HG03565 (cell line): ENCODE measurements around the gene TSPAN9.
"Not testable (repeated sequence)": the region's sequence is repeated elsewhere in the genome, so short reads cannot be mapped to it uniquely, and the experiment has no call there.

Experiments used
- ATAC-seq: cut with Tn5 transposase; IDR thresholded peaks from one replicate; pipeline ENCODE4 v1.9.1; 2021; ENCODE audit warnings: mild to moderate bottlenecking, moderate library complexity; ENCODE audit not compliant: unreplicated experiment

Gene TSPAN9

DNA sequence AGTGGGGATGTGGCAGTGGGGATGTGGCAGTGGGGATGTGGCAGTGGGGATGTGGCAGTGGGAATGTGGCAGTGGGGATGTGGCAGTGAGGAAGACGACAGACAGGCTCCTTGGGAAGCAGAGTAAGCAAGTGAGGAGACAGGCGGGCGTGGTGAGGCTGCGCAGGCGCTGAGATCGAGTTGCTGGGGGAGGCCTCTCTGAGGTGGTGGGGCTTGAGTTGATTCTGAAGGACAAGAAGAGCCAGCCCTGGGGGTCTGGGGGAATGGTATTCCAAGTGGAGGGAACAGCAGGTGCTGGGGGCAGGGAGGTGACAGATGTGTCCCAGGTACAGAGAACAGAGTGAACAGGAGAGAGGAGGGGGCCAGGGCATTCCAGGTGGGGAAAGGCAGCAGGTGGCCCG, 33.8 kb upstream of the TSPAN9 start:
- no peak for ATAC-seq

DNA sequence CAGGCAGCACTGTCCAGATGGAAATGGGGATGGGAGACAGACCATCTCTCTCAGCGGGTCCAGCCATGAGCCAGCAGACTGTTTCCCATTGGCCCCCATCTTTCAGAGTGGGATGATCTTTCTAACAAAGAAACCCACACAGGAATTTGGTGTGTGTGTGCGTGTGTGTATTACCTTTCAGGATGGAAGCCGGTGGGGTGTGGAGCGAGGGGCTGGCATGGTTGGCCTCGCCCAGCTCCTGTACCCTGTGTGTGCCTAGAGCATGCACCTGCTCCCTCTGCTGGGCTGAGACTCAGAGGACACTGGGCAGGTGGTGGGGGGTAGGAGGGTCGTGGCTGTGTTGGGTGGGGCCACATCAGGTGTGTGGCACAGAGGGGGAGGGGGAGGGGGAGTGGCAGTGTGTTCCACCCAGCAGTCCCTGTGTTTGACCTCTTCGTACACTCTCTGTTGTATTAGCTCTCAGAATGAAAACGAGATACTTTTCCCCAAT, 33.0 kb upstream of the TSPAN9 start:
- no peak for ATAC-seq

DNA sequence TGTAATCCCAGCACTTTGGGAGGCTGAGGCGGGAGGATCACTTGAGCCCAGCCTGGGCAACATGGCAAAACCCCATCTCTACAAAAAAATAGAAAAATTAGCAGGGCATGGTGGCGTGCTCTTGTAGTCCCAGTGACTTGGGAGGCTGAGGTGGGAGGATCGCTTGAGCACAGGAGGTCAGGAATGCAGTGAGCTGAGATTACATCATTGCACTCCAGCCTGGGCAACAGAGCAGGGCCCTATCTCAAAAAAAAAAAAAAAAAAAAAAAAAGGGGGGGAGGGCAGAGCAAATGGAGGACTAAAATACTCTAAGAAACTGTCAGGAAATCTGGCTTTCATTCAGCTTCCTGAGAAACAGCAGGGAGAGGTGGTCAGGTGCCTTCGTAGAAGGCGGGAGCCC, 31.7 kb upstream of the TSPAN9 start:
- ATAC-seq, result no peak

DNA sequence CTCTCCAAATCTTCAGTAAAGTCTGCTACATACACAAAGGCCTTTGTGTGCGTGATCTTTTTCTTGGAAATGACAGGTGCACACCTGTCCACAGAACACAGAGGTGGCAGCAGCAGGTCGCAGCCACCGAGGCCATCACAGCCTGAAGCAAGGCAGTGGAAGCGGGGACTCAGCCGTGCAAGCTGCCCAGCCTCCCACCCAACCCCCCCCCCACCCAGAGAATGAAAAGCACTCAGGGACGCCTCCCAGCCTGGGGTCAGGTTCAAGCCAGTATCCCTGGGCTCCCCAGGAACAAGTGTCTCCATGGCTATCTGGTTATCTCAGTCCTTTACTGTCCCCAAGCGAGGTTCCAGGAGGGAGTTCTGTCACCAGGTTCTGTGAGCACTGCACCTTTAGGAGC, 31.2 kb upstream of the TSPAN9 start:
- ATAC-seq, result no peak

DNA sequence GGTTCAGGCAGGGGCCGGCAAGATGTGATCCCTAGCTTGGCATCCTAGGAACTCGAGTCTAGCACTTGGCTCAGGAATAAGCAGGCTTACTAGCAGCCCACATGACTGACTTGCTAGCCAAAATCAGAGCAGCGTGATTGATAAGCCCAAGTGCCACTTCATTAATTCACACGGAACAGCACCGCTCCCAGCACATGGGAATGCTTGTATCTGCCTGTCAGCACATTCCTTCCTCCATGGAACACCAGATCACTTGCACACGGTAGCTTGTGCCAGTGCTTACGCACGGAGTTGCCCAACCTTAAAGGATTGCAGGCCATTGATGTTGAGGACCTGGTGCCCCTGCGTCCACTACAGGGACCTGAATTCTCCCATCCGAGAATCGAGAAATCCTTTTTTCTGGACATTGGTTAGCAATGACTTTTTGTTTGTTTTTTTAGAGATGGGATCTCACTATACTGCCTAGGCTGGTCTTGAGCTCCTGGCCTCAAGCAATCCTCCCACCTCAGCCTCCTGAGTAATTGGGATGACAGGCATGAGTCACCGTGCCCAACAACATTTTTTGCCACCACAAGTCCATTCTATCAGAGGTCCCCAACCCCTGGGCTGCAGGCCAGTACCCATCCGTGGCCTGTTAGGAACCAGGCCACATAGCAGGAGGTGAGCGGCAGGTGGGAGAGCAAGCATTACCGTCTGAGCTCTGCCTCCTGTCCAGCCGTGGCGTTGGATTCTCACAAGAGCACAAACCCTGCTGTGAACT, 30.6 kb upstream of the TSPAN9 start:
- no peak for ATAC-seq

DNA sequence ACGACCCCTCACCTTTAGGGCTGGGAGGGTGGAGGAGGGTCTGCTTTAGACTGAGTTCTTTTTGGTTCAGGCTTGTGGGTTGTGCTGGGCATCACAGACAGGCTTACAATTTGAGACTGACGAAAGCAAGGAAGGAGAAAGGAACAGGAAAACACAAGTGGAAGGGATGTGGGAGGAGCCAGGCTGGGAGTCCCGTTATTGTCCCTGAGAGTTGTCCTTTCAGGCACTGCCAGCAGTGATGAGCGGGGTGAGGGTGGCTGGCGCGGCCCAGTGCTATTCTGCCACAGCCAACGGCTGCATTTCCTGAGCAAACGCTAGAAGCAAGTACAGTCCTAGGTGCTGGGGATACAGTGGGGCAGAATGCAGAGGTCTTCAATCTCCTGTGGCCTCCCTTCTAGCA, 29.2 kb upstream of the TSPAN9 start:
- no peak for ATAC-seq

DNA sequence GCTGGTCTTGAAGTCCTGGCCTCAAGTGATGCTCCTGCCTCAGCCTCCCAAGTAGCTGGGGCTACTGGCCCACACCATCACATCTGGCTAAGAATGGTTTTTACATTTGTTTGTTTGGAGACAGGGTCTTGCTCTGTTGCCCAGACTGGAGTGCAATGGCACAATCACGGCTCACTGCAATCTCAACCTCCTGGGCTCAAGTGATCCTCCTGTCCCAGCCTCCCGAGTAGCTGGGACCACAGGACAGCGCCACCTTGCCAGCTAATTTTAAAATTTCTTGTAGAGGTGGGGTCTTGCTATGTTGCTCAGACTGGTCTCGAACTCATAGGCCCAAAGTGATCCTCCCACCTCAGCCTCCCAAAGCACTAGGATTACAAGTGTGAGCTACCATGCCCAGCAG, 28.6 kb upstream of the TSPAN9 start:
- ATAC-seq, result no peak

DNA sequence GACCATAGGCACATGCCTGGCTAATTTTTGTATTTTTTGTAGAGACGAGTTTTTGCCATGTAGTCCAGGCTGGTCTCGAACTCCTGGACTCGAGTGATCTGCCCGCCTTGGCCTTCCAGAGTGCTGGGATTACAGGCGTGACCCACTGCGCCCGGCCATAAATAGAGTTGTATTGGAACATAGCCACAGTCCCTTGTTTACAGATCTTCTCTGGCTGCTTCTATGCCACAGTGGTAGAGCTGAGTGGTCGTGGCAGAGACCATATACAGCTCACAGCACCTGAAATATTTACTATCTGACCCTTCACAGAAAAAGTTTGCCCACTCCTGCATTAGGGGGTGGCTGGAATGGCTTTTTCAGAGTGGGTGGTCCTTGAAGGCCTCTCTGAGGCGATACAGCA, 28.0 kb upstream of the TSPAN9 start:
- ATAC-seq, result no peak

DNA sequence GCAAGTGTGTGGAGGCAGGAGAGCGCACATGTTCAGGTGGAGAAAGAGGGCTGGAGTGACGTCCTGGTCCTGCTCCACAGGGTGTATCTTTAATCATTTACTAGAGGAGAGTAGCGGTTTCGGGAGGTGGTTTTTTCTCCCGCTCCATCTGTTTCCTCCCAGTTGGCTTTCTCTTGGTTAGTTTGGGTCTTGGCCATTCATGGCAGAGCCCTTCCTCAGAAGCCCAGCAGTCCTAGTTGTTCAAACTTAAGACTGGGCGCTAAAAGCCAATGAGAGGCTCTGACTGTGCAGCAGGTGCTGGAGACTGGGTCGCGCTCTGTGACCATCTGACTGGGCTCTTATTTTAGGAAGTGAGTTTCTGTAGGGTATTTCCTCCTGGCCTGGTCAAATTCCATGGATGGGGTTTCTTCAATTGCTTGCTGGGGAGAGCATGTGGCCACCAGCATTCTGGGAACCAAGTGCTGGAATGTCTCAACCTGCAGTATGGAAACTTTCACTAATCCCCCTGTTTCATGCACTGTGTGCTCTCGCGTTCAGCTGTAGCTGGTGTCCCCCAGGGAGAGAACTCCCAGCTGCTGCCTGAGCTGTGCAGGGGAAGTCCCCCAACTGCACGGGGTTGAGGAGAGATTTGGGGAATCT, 27.4 kb upstream of the TSPAN9 start:
- no peak for ATAC-seq

DNA sequence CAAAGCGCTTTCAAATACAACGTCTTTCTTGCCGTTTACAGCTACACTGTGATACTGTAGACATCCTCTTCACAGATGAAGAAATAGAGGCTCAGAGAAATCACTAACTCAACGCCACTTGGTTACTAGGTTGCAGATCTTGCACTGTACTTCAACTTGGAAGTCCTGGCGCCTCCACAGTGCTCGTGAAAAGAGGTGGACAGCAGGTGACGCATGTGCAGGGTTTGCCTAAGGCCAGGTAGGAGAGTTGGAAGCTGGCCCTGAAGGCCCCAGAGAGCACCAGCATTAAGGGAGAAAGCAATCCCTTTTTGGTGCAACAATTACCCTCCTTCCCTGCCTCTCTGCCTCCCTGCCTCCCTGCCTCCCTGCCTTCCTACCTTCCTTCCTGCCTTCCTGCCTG, 22.8 kb upstream of the TSPAN9 start:
- no peak for ATAC-seq

DNA sequence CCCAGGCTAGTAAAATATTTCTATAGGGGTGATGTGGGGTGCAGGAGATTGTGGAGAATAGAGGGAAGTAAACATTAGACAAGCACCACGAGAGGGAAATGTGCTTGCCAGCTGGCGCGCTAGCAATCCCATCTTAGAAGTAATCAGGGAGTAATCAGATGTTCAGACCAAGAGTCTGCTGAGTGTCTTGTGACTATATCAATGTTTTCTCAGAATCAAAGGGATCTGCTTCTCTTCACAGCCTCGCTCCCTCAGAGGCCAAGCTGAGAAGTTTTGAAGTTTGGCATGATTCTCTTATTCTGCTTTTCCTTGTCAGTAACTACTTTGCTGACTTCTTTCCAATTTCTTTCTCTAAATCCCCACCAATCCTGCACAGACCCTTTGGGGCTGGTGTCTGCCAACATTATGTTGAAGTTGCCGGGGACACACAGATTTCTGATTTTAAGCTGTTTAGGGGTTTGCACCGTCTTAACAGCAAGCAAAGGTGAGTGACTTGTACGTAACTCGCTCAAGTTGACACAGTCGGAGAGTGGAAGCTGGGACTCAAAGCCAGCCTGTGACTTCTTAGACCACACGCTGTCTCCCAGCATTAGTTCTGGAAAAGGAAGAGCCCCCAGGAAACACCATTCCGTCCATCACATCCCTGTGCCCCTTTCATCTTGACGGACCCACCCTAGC, 22.0 kb upstream of the TSPAN9 start:
- ATAC-seq, result no peak

DNA sequence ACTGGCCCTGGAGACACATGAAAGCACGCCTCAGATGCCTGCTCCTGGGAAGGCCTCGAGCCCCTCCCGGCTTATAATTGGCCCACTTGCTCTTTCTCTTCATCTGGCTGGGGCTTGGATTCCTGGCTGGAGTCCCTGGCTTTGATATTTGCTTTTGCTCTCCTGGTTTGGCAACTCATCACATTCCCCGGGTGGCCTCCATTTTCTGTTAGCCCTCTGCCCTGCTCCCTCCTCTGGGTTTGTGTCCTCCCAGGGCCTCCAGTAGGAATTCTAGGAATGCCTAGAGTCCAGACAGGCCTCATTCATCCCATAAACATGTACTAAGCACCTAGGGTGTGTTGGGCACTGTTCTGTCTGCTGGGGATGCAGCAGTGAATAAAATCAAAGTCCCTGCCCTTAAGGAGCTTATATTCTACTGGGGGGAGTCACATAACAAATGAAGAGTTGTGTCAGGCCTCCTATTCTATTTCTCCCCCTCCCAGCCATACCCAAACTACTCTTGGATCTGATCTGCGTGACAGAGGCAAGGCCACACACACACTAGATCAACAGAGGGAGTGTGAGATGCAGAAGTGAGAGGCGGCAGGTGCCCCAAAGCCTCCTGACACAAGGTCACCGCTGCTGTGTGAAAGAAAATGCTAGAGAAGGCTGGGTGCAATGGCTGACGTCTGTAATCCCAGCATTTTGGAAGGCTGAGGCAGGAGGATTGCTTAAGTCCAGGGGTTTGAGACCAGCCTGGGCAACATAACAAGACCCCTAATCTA, 21.3 kb upstream of the TSPAN9 start:
- no peak for ATAC-seq

DNA sequence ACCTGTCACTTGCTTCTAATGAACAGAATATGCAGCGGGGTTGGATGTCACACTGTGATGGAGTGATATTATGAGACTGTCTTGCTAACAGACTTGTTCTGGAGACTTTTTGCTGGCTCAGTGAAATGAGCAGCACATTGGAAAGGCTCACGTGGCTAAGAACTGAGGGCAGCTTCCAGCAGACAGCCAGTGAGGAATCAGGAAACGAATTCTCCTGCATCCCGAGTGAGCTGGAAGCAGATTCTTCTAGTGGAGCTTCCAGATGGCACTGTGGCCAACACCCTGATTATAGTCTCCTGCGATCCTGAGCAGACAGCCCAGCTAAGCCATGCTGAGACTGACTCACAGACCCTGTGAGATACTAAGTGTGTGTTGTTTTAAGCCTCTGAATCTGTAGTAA, 16.1 kb upstream of the TSPAN9 start:
- ATAC-seq, result no peak

DNA sequence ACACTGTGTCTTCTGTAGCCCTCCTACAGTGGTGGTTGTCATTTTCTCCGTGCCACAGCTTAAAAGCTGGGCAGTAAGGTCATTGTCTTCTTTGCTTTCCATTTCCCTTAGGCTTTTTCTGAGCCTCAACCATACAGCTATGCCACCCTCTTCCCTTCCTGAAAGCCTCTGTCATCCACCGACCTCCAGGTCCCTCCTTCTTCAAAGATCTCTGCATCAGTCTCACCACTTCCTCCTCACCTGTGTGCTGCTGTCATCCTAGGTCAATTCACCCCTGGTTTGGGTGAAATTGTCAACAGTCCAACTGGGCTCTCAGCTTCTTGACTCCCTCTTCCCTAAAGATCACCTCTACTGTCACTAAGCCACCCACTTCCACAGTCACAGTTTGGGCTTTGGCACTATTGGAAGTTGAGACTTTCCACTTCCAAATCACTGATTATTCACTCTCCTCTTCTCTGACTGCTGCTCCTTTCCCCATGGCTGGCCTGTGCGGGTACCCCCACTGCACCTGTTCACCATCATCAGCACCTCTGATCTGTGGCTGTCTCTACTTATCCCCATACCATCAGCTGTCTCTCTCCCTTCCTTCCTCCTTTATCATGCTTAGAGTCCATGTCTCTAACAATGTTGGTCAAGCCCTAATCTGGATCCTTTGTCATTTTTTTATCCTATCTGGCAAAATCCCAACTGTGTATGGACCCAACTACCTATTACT, 15.5 kb upstream of the TSPAN9 start:
- no peak for ATAC-seq

DNA sequence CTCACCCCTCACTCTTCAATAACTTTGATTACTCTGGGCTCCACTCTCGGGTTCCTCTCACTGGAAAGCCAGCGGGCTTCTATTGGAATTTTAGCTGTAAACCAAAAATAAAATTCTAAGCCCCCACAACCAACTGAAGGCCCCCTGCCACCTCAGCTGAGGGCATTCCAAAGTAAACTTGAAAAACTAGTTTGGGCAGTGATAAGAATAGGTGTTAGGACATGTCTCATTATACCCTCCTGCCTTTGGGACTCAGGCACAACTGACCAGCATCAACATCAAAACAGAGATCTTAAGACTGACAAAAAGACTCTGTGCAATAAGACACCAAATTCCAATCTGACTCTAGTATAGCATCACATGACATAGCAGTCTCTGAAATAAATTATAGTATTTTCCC, 11.9 kb upstream of the TSPAN9 start:
- no peak for ATAC-seq

DNA sequence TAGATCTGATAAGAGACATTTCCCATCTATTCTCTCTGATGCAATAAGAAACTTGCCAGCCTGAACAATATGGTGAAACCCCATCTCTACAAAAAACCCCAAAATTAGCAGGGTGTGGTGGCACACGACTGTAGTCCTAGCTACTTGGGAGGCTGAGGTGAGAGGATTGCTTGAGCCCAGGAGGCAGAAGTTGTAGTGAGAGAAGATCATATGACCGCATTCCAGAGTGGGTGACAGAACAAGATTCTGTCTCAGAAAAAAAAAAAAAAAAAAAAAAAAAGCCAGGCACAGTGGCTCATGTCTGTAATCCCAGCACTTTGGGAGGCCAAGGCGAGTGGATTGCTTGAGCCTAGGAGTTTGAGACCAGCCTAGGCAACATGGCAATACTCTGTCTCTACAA, 11.3 kb upstream of the TSPAN9 start:
- not testable (repeated sequence) for ATAC-seq

DNA sequence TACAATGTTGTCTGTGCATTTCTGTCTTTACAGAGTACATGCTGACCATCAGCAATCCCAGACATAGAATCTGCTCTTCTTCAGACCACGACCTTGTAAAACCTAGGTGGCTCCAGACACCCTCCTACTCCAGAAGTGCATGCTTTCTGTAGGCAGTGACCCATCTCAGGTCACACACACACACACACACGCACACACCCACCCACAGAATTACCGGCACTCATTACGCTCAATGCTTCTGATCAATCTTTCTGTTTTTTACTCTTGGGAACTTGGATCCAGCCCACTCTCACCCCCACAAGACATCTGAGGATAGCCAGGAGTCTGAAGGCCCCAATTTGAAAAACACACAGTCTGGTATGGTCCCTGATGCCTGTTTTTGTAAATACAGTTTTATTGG, 7.5 kb upstream of the TSPAN9 start:
- no peak for ATAC-seq

DNA sequence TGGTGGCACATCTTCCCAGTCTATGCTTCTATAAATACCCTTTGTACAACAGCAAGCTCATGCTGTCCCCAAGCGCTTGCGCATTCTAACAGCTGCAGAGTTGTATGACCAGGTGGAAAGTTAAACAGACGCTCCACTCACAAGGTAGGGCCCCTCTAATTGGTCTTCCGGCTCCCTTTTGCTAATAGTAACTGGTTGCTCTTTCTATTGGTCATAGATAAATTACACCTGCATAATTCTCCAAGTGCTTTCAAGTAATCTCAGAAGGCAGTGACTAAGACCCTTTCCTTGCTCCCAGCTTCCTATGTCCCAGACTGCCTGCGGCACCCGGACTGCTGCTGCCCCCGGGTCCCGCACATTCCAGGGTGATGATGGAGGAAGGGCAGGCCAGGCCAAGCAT, 6.1 kb upstream of the TSPAN9 start:
- ATAC-seq, result no peak

DNA sequence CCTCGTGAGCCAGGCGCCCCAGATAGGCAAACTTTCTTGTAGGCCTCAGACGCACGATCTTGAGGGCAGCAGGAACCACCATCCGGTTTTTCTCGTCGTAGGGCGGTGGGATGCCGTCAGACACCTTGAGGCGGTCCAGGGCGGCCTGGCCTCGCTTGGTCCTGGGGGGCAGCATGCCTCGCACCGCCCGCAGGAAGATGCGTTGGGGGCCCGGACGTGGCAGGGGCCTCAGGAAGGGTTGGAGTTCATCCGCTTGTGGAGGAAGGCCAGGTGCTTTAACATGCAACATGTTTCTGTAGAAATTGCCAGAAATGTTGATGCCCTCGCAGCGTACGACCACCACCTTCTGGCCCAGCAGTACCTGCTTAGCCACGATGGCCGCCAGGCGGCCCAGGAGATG, 5.5 kb upstream of the TSPAN9 start:
- ATAC-seq, result no peak

DNA sequence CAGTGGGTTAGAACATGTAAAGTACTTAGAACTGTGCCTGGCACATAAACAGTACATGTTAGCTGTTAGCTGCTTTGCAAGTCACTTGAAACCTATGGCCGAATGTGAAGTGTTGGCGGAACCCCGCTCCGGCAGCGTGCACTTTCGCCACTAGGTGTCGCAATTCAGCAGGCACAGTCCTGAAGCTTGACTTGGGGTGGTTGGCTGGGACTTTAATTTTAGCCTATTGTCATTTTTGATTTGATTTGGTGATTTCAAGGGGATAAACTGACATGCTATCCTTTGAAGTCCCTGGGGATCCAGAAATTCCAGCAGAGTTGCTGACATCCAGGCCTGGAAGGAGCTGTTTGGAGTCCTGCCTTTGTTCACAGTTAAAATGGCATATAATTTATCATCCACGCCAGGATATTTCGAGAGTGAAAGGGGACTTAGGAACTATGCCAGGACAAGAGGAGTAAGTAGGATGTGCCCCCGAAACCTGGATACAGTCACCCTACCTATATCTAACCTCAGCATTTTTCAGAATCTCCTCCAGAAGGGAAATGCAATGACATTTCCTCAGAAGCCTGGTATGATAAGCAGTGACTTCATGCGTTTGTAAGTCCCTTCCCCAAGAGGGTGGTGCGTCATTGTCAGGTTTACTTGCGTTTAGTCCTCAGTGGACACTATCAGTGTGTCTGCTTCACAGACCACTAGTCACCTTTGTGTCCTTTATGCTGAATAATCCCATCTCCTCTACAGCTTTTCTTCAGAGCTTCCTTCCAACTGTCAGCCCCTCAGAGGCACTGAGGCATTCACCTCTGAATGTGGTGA, 3.5 kb upstream of the TSPAN9 start:
- ATAC-seq, result no peak
